K562 (cell line): ENCODE results near the gene NTNG1. TPM values are rescaled to one million over a fixed set of nuclear protein-coding genes. Genes with fewer than 3 reads are reported as not detected.

Source experiments
- ATAC-seq: fragments of 200-7000 bp; cut with Tn5 transposase; 3 replicates; pipeline ENCODE4 v1.9.1; 2020; ENCODE audit warnings: moderate library complexity
- BruUV-seq: library from RNA; stranded (reverse); fragments of 400-500 nt; replicated peaks from 2 replicates; lab custom pipeline; 2021; lab: Mats Ljungman, UMichigan
- CTCF ChIA-PET: fragments of 300-600 bp; formaldehyde crosslinking; extraction: SDS; loops from one replicate; lab custom pipeline; 2021; ENCODE audit warnings: low intra/inter-chr PET ratio; lab: Yijun Ruan, JAX
- POLR2A ChIA-PET: fragments of 300-600, 350-650 bp; sonication (Branson Sonifier 250); formaldehyde crosslinking; extraction: SDS; loops from one replicate; lab custom pipeline; 2021; ENCODE audit warnings: antibody characterized with exemption, inconsistent platforms; lab: Yijun Ruan, JAX
- DNase-seq, 4 experiments: peaks; one replicate each; pipeline versions ENCODE4 v3.0.0 to v3.0.0-alpha.2; 2011 to 2018; ENCODE audit warnings: low spot score in 3 of 4, mixed read lengths in 3 of 4; ENCODE audit errors: extremely low read depth in 1 of 4
- FAIRE-seq: peaks from 2 replicates; lab custom pipeline; 2011; peaks lifted over from hg19 to GRCh38; lab: Jason Lieb, UNC
- H2AFZ ChIP-seq: 2 replicates; pipeline ENCODE4 v1.6.0; 2011; ENCODE audit warnings: low read depth, low read length, control low read depth, inconsistent platforms
- H3K27ac ChIP-seq: fragments of 200-600 bp; 3 replicates; pipeline ENCODE4 v1.8.0; 2011; ENCODE audit warnings: low read depth, mild to moderate bottlenecking, control low read depth, inconsistent platforms, low read length, moderate library complexity, mixed read lengths; ENCODE audit errors: extremely low read depth
- H3K27me3 ChIP-seq, 2 experiments: fragments of 300-600 bp in 1 of 2; 2 replicates in 1 of 2; 3 replicates in 1 of 2; pipeline versions ENCODE4 v1.6.0 to v1.8.0; 2011; ENCODE audit warnings: inconsistent platforms in 2 of 2, low read length in 2 of 2, mild to moderate bottlenecking in 1 of 2, mixed read lengths in 1 of 2, moderate library complexity in 1 of 2; ENCODE audit not compliant: control insufficient read depth in 2 of 2, insufficient read depth in 2 of 2
- H3K36me3 ChIP-seq: fragments of 300-600 bp; 3 replicates; pipeline ENCODE4 v1.8.0; 2011; ENCODE audit warnings: mild to moderate bottlenecking, low read length, inconsistent platforms; ENCODE audit not compliant: control insufficient read depth, insufficient read depth
- H3K4me1 ChIP-seq, 2 experiments: fragments of 200-600 bp in 1 of 2; replicated peaks in 1 of 2; 2 replicates in 1 of 2; 3 replicates in 1 of 2; pipeline versions ENCODE4 v1.5.1 to v1.8.0; 2011; ENCODE audit warnings: inconsistent platforms in 2 of 2, low read length in 2 of 2, mild to moderate bottlenecking in 1 of 2, mixed read lengths in 1 of 2, moderate library complexity in 1 of 2; ENCODE audit not compliant: control insufficient read depth in 2 of 2, insufficient read depth in 2 of 2
- H3K4me2 ChIP-seq: 2 replicates; pipeline ENCODE4 v1.6.1; 2011; ENCODE audit warnings: low read length, control low read depth, inconsistent platforms, mixed read lengths; ENCODE audit not compliant: insufficient read depth
- H3K4me3 ChIP-seq: fragments of 200-600 bp; sonication (generic), shearing (Covaris generic); 2 replicates; pipeline ENCODE4 v1.5.1; 2016; ENCODE audit warnings: control low read depth, inconsistent platforms
- H3K79me2 ChIP-seq: fragments of 200-600 bp; 3 replicates; pipeline ENCODE4 v1.8.0; 2011; ENCODE audit warnings: low read length, inconsistent platforms; ENCODE audit not compliant: control insufficient read depth, insufficient read depth
- H3K9ac ChIP-seq, 2 experiments: 2 replicates each; pipeline versions ENCODE4 v1.6.0 to v1.6.1; 2011; ENCODE audit warnings: low read depth in 2 of 2, low read length in 2 of 2, control low read depth in 1 of 2, inconsistent platforms in 1 of 2, mild to moderate bottlenecking in 1 of 2, mixed read lengths in 1 of 2; ENCODE audit not compliant: insufficient read depth in 1 of 2
- H3K9me1 ChIP-seq: one replicate; pipeline ENCODE4 v1.6.0; 2011; ENCODE audit warnings: inconsistent platforms, mild to moderate bottlenecking, low read length, moderate library complexity; ENCODE audit not compliant: control insufficient read depth, insufficient read depth
- H3K9me3 ChIP-seq: replicated peaks from 2 replicates; pipeline ENCODE4 v1.5.1; 2011; ENCODE audit warnings: low read depth, low read length, inconsistent platforms; ENCODE audit not compliant: control insufficient read depth, insufficient read depth
- H4K20me1 ChIP-seq: replicated peaks from 2 replicates; pipeline ENCODE4 v1.6.1; 2011; ENCODE audit warnings: low read length, inconsistent platforms, mixed read lengths; ENCODE audit not compliant: control insufficient read depth, insufficient read depth
- FOXO4 ChIP-seq: fragments of 450-650 bp; formaldehyde crosslinking; IDR thresholded peaks from 2 replicates; pipeline ENCODE4 v1.4.0; 2020; ENCODE audit warnings: mild to moderate bottlenecking, moderate library complexity
- HIVEP1 ChIP-seq: fragments of 250-450 bp; sonication (Bioruptor Pico); IDR thresholded peaks from 2 replicates; pipeline ENCODE4 v1.4.0; 2020; ENCODE audit warnings: mild to moderate bottlenecking
- NBN ChIP-seq: fragments of 450-650 bp; IDR thresholded peaks from 2 replicates; pipeline ENCODE4 v1.6.1; 2016; ENCODE audit warnings: low read depth, mild to moderate bottlenecking
- PTBP1 ChIP-seq: fragments of 200-400 bp; formaldehyde crosslinking; IDR thresholded peaks from 2 replicates; pipeline ENCODE4 v1.6.1; 2017; ENCODE audit warnings: low read depth, low read length
- RHOXF2B ChIP-seq: fragments of 250-450 bp; sonication (Bioruptor Pico); conservative IDR thresholded peaks from 2 replicates; pipeline ENCODE4 v1.5.1; 2021
- SIN3A ChIP-seq, 2 experiments: fragments of 150-350 bp in 1 of 2; IDR thresholded peaks; 2 replicates each; pipeline ENCODE4 v1.6.1; 2011 to 2016; ENCODE audit warnings: borderline replicate concordance in 2 of 2, low read depth in 2 of 2, low read length in 2 of 2, mild to moderate bottlenecking in 2 of 2, moderate library complexity in 2 of 2; ENCODE audit not compliant: control insufficient read depth in 1 of 2
- STAG1 ChIP-seq: sonication (generic); formaldehyde crosslinking; IDR thresholded peaks from 2 replicates; pipeline ENCODE4 v1.5.0; 2020; ENCODE audit warnings: missing genetic modification reagents, borderline replicate concordance
- TEAD4 ChIP-seq, 2 experiments: sonication (generic) in 1 of 2; formaldehyde crosslinking in 1 of 2; IDR thresholded peaks; 2 replicates each; pipeline versions ENCODE4 v1.6.1 to v1.8.0; 2012 to 2022; ENCODE audit warnings: borderline replicate concordance in 1 of 2, inconsistent platforms in 1 of 2, low read length in 1 of 2, mild to moderate bottlenecking in 1 of 2, missing genetic modification reagents in 1 of 2
- ZNF134 ChIP-seq: fragments of 250-450 bp; sonication (Bioruptor Pico); conservative IDR thresholded peaks from 2 replicates; pipeline ENCODE4 v1.4.0; 2020
- WGBS: fragments of 100-300 bp; shearing (Covaris generic); methylation state at CpG from one replicate; pipeline ENCODE4 v1.1.6; 2016; ENCODE audit warnings: low coverage, mixed read lengths; ENCODE audit not compliant: insufficient coverage; ENCODE audit errors: missing lambda C conversion rate; 5-methylcytosine and 5-hydroxymethylcytosine counted together
- in situ Hi-C: fragments of 300-500 bp; cut with MboI; formaldehyde crosslinking; loops from 4 replicates; pipeline ENCODE4 v1.15.0; 2018; ENCODE audit warnings: inconsistent platforms, mixed read lengths
- intact Hi-C: fragments of 100-400 bp; cut with micrococcal nuclease; formaldehyde crosslinking; loops from 2 replicates; pipeline ENCODE4 v1.14.2; 2022
- polyA plus RNA-seq, 8 experiments: library from polyadenylated mRNA; depleted of rRNA in 4 of 8; stranded (reverse) in 5 of 8; unstranded in 3 of 8; fragments of >200 nt; fragmentation: Nextera tagmentation in 2 of 8; fragmentation: Illumina TruSeq in 1 of 8; extraction: Ambion mirVana in 2 of 8; extraction: Trizol in 1 of 8; gene quantifications; 2 replicates each; pipeline versions ENCODE4 v1.2.1 to v1.2.3, GENCODE V29; 2011 to 2014; ENCODE audit warnings: inconsistent platforms in 1 of 8, missing spikeins in 1 of 8
- total RNA-seq, 7 experiments: library from RNA; depleted of rRNA in 6 of 7; stranded (reverse); fragments of >200 nt in 6 of 7; fragmentation: Illumina TruSeq in 2 of 7; extraction: Trizol in 2 of 7; gene quantifications; 2 replicates each; pipeline versions ENCODE4 v1.2.1 to v1.2.3, GENCODE V29; 2011 to 2021; ENCODE audit warnings: low replicate concordance in 1 of 7
- TF ChIP-seq, protein P1 (sequence below): fragments of 450-650 bp; formaldehyde crosslinking; conservative IDR thresholded peaks from 2 replicates; pipeline ENCODE4 v1.4.0; 2022; ENCODE audit warnings: mild to moderate bottlenecking, missing genetic modification characterization

The NTNG1 gene
- total and polyA plus RNA-seq, 9 of the 15 experiments (the other 6 are each of a cell fraction or from before 2014, with no cell fraction given): not detected

DNA sequence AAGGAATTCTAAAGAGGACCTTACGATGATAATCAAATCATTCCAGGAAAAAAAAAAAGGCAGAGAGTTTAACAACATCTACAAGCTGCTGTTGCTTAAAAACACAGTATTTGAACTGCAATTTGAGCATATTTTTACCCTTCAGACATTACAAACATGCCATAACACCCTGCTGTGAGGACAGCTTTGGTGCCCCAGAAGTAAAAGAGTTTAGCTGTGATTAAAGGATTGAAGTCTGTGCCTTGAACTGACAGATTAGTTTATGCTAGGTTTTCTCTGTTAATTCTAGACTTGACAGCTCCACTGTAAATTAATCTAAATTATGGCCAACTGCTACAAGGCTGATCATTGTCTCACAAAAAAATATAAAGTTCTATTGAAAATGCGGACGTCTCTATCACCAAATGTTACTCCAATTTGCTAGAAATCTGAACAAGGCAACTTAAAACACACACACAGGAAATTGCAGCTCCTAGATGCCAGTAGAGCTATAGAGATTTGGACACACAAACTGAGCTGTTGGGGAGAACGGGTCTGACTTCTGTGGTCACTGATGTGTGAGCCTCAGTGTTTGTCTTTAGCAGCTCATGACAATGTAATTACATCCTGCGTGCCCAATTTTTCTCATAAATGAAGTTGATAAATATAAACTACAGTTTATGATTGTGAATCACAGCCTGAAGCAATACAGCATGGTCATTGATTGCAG is 217.9 kb downstream of the NTNG1 start:
- ChIA-PET CTCF (no interaction called here), POLR2A (no interaction called here)
- BruUV-seq: no TSS peak
- Histone ChIP-seq H3K9ac (no peak overlapping the region), H3K4me3 (no peak overlapping the region), H4K20me1 (no peaks in the 10 kb centered on the region), H3K9me1 (no peaks in the 10 kb centered on the region), H3K36me3 (no peaks in the 10 kb centered on the region), H3K27ac (no peak overlapping the region), H3K4me2 (no peak overlapping the region), H3K27me3 (no peaks in the 10 kb centered on the region), H3K9me3 (no peaks in the 10 kb centered on the region; the same call in 1 of the 2 replicates), H2AFZ (no peak overlapping the region), H3K79me2 (no peaks in the 10 kb centered on the region), H3K4me1 (no peaks in the 10 kb centered on the region)
- FAIRE-seq (no peak), ATAC-seq (no peak), DNase-seq (no peak)
- in situ Hi-C loops: no loop called here
- TF ChIP-seq PTBP1 (no peak), NBN (no peak)
- intact Hi-C loops: no loop called here
- 1% methylated on average over 5 of the region's 5 CpGs for WGBS

- Histone ChIP-seq H3K4me2 (no peak overlapping the region), H3K36me3 (no peaks in the 10 kb centered on the region), H3K9me1 (no peaks in the 10 kb centered on the region), H3K4me1 (no peaks in the 10 kb centered on the region), H4K20me1 (no peaks in the 10 kb centered on the region), H3K27me3 (no peaks in the 10 kb centered on the region), H3K9me3 (no peaks in the 10 kb centered on the region; the same call in 1 of the 2 replicates), H3K9ac (no peak overlapping the region), H3K4me3 (no peak overlapping the region), H2AFZ (no peak overlapping the region), H3K27ac (no peak overlapping the region), H3K79me2 (no peaks in the 10 kb centered on the region)
- FAIRE-seq: no peak
- 0% methylated on average over 5 of the region's 5 CpGs for WGBS
- CTCF ChIA-PET: no interaction called here
- POLR2A ChIA-PET: no interaction called here
- in situ Hi-C loops (no loop called here), intact Hi-C loops (no loop called here)
- ATAC-seq: no peak
- no TSS peak for BruUV-seq
- no peak for DNase-seq
- TF ChIP-seq SIN3A (IDR thresholded peaks at IDR 0.05; ENCODE audit: borderline replicate concordance in 2 of 2, control insufficient read depth in 1 of 2, low read depth in 2 of 2, low read length in 2 of 2) (no peak), HIVEP1 (CRISPR knock-in tag) (no peak), STAG1 (CRISPR knock-in tag) (no peak), FOXO4 (no peak), RHOXF2B (CRISPR knock-in tag) (no peak), ZNF134 (CRISPR knock-in tag) (no peak), TEAD4 (IDR thresholded peaks at IDR 0.05; ENCODE audit: low read length) (no peak), TEAD4 (CRISPR knock-in tag; IDR thresholded peaks at IDR 0.05; ENCODE audit: borderline replicate concordance) (no peak)
- TF ChIP-seq, protein P1, sequence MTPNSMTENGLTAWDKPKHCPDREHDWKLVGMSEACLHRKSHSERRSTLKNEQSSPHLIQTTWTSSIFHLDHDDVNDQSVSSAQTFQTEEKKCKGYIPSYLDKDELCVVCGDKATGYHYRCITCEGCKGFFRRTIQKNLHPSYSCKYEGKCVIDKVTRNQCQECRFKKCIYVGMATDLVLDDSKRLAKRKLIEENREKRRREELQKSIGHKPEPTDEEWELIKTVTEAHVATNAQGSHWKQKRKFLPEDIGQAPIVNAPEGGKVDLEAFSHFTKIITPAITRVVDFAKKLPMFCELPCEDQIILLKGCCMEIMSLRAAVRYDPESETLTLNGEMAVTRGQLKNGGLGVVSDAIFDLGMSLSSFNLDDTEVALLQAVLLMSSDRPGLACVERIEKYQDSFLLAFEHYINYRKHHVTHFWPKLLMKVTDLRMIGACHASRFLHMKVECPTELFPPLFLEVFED (CRISPR knock-in tag): no peak
These were observed 218.8 kb downstream of the NTNG1 start for GRCh38 chr1:107359472-107360241.
